GM19372 (cell line): ENCODE measurements around the gene SNX33.

Experiments used
- ATAC-seq: cut with Tn5 transposase; IDR thresholded peaks from one replicate; pipeline ENCODE4 v1.9.1; 2021; ENCODE audit warnings: mild to moderate bottlenecking, low read depth, moderate library complexity; ENCODE audit not compliant: unreplicated experiment

The SNX33 gene

DNA sequence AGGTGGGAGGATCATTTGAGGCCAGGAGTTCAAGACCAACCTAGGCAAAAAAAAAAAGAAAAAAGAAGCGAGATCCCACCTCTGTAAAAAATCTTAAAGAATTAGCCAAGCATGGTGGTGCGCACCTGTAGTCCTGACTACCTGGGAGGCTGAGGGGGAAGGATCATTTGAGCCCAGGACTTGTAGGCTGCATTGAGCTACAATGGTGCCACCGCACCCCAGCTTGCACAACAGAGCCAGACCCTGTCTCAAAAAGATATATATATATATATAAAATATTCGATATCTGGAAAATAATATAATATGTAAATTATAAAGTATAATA lies 6.6 kb upstream of the SNX33 start:
- no peak for ATAC-seq

DNA sequence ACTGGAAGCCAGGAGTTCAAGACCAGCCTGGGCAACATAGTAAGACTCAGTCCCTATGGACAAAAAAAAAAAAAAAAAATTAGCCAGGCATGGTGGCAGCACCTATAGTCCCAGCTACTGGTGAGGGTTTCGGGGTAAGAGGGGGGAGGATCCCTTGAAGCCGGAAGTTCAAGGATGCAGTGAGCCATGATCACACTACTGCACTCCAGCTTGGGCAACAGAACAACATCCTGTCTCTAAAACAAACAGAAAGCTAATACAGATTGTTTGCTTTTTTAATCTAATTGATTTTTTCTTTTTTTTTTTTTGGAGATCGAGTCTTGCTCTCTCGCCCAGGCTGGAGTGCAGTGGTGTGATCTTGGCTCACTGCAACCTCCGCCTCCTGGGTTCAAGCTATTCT lies 6.1 kb upstream of the SNX33 start:
- ATAC-seq: no peak

DNA sequence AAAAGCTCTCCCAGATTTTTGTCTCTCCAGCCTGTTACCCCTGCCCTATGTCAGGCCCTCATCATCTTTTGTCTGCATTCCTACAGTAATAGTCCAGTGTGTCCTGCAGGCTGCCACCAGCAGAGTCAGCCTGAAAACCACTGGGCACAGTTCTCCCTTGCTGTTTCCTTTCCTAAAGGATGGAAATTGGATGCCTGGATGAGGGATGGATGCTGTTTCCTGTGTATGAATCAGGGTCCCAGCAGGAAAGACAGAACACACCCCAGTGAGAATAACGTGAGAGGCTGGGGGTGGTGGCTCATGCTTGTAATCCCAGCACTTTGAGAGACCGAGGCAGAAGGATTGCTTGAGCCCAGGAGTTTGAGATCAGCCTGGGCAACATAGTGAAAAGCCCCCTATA lies 3.3 kb upstream of the SNX33 start:
- no peak for ATAC-seq

DNA sequence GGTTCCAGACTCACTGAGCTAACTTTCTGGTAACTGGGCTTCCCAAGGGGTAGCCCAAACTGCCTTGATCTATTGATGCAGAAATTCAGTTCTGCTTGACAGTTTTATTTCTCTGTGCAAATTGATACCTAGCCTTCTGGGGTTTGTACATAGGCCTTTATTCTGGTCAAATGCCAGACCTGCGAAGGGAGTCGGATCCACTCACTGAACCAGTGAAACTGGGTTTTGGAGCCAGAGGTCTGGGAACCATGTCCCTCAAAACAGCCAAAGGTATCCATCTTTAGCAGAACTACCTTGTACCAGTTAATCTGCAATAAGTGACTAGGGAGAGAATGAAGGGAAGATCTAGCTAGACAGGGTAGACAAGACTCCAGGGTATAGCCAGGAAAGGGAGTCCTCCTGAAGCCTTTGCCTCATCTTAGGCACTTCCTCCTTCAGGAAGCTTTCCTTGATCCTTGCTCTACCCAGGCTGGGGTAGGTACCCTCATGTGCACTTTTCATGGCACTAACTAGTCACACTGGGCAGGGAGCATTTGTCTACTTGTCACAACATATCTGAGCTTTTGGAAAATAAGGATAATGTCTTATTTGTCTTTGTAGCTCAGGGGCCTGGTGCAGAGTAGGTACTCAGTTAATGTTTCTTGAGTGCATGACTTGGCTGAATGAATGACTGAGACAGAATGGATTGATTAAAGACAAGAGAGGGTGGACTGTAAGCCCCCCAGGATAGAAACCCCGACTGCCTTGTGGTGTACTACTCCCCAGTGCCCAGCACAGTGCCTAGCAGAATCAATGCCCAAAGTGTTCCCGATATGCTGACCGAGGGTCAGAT lies 1.4 kb upstream of the SNX33 start:
- ATAC-seq: no peak

DNA sequence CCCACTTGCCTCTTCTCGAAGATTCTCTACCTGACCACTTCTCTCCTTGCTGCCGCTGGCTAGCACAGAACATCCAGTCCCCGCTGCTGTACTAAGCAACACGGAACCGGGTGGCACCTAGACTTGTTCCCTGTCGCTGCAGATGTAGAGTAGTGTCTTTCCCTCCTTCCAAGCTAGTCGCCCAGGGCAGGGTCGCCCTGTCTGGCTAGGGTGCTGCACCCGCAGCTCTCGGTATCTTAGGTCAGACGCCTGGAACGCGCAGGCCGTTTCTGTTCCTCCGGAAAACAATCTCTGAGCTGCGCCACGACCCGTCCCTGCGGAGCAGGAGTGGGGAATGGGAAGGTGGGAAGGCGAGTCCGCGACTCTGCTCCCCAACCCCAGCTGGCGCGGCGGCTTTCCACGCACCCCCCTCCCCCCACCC lies 758 bp upstream of the SNX33 start:
- ATAC-seq: no peak

DNA sequence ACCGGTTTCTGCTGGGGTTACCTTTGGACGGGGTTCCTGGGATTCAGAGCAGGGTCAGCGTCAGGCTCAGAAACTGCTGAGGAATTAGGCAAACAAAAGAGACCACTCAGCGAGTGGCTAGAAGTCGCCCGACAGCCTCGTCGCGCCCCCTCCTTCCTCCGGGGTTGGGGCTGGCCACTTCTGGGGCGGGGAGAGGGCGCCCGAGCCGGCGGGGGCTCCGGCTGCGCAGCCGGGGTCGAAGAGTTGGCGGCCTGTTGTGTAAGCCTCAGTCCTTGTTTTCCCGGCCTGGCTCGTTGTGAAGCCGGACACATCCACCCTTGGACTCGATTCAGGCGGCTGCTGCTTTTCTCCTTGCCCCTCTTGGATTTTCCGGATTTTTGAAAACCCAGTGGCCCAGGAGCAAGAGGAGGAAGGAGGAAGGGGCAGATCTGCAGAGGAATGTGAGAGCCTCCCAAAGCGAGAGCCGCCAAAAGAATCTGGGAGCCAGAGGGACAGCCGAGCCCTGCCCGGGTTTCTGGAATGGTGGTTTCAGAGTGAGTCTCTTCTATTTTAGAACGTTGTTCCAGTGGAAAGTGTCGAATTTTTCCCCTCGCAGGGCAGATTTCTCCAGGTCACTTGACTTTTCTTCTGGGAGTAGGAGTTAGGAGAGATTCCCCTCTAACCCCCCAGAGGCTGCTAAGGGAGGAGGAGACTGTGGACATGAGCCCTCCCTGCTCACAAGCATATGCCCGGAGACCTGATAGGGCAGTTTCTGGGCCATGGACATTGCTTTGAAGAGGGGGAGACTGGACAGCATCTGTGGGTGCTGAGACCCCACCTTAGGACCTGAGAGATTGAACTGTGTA lies 666 bp downstream of the SNX33 start:
- ATAC-seq: no peak

DNA sequence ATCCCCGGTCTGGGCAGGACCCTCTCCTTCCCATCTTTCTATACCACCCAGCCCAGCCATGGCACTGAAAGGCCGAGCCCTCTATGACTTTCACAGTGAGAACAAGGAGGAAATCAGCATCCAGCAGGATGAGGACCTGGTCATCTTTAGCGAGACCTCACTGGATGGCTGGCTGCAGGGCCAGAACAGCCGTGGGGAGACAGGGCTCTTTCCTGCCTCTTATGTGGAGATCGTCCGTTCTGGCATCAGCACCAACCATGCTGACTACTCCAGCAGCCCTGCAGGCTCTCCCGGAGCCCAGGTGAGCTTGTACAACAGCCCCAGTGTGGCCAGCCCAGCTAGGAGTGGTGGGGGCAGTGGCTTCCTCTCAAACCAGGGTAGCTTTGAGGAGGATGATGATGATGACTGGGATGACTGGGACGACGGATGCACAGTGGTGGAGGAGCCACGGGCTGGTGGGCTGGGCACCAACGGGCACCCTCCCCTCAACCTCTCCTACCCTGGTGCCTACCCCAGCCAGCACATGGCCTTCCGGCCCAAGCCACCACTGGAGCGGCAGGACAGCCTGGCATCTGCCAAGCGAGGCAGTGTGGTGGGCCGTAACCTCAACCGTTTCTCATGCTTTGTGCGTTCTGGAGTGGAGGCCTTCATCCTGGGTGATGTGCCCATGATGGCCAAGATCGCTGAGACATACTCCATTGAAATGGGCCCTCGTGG lies 1.5 kb downstream of the SNX33 start:
- ATAC-seq: no peak

DNA sequence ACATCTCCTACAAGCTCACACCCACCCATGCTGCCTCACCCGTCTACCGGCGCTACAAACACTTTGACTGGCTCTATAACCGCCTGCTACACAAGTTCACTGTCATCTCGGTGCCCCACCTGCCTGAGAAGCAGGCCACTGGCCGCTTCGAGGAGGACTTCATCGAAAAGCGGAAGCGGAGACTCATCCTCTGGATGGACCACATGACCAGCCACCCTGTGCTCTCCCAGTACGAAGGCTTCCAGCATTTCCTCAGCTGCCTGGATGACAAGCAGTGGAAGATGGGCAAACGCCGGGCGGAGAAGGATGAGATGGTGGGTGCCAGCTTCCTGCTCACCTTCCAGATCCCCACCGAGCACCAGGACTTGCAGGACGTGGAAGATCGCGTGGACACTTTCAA lies 2.1 kb downstream of the SNX33 start:
- no peak for ATAC-seq

DNA sequence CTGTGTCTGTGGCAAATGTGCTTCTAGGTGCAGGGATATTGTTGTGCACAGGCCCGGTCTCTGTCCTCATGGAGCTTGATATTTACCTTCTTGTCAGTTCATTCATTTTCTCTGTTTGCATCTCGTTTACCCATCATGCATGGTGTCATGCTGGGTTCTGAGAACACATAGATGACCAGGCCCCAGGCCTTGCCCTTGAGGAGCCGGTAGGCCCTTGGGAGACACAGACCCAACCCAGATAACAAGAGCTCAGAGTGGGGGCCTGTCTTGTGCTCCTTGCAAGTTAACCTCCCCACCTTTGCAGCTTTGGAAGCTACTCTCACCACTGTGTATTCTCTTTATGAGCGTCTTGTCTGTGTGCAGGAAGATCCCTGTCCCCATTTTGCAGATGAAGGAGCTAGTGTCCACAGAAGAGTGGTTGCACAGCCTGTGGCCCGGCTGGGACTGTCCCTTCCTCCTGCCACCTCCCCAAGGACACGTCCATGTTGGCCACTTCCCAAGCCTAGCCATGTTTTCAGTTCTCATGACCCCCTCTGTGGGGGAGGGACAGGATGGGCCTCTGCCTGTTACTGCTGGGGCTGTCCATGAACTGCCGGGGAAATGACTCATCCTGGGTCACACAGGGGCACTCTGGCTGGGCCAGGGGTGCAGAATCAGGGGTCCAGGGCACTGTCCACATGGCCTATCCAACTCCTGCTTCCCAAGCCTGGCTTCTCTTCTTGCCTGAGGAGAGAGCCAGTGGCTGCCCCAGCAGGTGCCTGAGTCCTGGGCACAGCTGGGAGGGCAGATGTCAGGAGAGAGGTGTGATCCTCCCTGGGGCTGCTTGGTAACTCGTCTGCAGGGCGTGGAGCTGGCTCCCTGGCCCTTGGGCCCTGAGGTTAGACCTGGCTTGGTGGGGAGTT lies 3.4 kb downstream of the SNX33 start:
- ATAC-seq: no peak

DNA sequence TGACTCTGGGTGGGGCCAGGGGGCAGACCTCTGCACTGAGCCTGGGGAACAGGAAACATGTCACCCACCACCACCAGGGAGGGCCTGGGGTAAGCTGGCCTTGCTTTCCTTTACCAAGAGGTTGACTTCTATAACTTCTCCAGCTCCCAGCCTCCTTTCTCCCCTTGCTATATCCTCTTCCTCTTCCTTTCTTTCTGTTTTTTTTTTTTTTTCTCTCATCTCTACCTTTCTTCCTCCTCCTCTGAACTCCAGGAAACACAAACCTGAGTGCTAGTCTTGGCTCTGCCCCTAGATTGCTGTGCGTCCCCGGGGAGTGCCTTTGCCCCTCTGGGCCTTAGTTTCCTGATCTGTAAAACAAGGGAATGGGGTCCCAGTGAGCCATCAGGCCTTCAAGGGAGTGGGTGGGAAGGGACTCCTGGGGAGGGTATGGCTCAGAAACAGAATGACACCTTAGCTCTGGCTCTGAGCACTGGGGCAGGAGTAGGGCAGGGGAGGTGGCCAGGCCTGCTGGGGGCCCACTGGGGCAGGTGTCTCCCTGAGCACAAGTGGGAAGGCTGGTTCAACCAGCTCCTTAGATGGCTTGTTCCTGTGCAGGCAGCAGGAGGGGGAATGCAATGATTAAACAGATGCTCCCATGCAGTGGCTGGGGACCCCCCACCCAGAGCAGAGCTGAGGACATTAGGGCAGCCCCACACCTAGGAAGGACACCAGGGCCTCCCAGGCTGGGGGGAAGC lies 4.3 kb downstream of the SNX33 start:
- ATAC-seq: no peak

DNA sequence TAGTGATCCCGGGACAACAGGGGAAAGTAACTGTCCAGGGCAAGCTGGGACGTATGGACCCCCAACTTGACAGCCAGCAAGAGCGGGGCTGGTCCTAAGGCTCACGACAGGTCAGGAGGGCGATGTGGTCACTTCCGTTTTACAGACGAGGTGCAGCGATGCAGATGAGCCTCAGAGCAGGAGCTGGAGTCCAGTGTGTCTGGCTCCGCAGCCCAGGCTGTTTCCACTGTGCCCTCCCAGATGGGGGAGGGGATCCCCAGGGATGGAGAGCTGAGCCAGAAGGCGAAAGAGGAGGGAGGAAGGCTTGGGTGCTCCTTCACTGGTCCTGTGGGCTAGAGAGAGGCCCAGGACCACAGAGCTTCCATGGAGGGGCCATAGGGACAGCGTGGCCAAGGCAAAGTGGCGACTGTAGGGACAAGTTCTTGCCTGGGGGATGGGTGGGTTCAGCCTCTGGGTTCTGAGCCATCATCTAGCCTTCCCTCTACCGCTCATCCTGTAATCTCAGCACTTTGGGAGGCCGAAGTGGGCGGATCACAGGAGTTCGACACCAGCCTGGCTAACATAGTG lies 5.7 kb downstream of the SNX33 start:
- no peak for ATAC-seq

DNA sequence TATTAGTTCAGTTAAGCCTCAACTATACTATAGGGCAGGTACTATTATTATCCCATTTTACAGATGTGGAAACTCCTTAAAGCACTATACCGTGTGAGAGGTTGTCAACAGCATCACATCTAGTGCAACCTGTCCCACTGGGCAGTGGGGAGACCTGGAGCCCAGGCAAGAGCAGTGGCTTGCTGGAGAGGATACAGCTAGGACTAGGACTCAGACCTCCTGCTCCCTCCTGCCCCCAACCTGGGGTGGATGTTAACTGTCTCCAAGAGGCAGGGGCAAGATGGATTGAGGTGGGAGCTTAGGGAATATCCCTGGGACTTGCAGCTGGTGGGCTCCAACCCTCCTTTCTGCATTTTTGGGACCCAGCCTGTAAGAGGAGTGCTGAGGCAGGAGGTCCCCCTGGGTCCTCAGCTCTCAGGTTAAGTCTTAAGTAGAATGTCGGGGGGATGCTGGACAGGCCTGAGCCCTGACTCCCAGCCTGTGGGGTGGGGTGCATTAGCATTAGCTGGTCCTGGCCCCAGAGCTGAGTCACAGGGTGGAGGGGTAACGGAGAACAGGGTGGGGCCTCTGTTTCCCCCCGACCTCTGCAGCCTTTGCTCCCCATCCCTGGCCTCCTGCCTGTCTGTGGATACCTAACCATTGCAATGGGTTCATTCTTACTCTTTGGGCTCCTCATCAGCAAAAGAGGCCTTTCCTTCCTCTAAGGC lies 6.6 kb downstream of the SNX33 start:
- no peak for ATAC-seq

DNA sequence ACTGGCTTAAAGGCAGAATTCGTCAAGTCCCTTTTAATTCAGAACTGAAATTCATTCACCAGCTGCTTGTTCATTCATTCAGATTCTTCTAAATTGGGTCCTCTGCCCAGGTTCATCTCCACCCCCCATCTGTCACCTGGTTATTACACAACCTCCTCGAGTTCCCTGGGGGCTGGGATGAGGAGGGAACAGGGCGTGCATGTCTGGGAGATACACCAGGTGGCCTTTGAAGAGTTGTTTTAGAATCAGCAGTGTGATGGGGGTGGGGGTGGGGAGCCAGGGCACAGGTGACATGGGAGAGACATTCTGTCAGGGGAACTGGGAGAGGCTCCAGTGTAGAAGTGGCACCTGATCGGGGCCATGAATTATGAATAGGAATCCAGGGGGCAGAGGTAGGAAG lies 8.2 kb downstream of the SNX33 start:
- no peak for ATAC-seq

DNA sequence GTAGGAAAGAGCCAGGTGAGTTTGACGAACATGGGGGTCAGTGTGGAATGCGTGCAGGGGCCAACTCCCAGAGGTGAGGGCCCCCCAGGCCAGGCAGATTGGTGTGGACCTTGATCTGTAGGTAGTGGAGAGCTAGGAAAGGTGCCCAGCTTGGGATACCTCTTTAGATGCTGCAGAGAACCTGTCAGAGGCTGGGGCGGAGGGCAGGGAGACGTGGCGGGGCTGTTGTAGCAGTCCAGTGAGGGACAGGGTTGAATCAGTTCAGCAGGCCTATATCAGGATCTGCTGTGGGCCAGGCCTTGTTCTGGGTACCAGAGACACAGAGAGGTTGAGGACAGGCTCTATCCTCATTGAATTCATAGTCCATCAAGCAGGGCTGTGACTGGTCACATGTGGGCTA lies 8.6 kb downstream of the SNX33 start:
- no peak for ATAC-seq

DNA sequence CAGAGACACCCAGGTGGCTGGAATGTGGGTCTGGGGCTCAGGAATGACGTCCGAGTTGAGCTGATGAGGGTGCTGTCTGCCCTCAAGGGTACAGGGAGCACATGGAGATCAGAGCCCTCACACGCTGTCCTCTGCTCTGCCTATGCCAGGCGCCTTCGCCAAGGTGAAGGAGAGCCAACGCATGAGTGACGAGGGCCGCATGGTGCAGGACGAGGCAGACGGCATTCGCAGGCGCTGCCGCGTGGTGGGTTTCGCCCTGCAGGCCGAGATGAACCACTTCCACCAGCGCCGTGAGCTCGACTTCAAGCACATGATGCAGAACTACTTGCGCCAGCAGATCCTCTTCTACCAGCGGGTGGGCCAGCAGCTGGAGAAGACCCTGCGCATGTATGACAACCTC lies 9.1 kb downstream of the SNX33 start:
- no peak for ATAC-seq

DNA sequence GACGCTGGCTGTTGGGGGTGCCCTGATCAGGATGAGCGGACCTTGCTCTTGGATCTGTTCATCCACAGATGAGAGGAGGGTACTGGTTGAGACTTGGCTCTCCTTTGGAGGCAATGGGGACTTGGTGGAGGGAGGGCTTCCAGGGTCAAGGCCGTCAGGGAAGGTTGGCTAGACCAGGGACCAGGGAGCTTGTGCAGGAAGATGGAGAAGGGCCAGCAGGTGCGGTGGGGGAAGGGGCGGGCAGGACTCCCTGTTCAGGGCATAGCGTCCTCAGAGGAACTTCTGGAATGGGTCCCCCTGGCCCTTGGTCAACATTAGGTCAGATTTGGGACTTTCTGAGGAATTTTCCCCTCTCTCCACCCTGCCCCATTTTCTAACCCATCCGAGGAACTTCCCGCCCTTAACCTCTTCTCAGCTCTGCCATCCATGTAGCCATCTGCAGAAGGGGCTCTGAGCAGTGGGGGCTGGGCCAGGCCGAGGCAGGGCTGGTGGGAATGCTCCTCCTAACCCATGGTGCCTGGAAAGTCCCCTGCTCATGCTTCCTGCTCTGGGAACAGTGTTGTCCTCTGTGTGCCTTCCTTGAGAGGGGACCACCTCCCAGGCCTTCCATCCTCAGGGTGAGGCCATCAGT lies 11.5 kb downstream of the SNX33 start:
- no peak for ATAC-seq

DNA sequence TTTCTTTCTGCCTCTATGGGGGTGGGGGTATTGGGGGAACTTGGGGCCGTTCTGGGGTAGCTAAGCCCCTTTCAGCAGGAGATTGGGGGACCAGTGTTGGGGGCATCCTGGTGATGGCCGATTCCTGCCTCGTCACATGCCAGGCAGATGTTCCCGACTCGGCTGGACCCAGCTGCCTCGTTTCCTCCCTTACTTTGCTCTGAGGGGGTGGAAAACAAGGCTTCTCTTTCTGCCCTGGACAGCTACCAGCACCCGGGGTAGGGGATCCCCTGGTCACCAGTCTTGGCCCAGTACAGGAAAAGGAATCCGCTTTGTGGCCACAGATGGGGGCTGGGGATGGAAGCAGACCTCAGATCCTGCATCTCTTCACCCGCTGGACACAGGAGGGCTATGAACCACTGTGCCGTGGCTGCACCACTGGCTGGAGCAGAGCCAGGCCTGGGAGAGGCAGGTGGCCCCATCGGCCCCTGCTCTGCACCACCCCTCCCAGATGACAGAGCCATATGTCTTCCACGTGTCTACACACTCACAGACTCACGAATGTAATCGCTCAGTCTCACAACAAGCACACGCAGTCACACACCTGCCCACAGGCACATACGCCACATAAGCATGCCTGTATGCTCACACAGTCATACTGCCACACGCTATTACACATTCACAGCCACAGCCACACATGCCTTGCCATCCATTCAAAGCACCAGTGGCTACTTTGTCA lies 12.4 kb downstream of the SNX33 start:
- ATAC-seq: no peak
